Stimulated activated CD8-positive, alpha-beta memory T cell treated with anti-CD3 and anti-CD28 coated beads, Interleukin-12 subunit alpha, Interleukin-12 subunit beta, amount 100 ng/mL, for 4 hours (primary cell): ENCODE measurements around the gene EIF2A.
"Not testable (repeated sequence)": the region's sequence is repeated elsewhere in the genome, so short reads cannot be mapped to it uniquely, and the experiment has no call there.

Source experiments
- DNase-seq: peaks from one replicate; pipeline ENCODE4 v3.0.0-alpha.2; 2020; ENCODE audit warnings: low read depth

Gene EIF2A

GRCh38 chr3:150543531-150543930 is 3.1 kb upstream of the EIF2A start:
- DNase-seq = no peak

- DNase-seq = no peak
Observed at GRCh38 chr3:150544041-150544440, 2.5 kb upstream of the EIF2A start.

- no peak for DNase-seq
Observed at GRCh38 chr3:150544726-150545125, 1.9 kb upstream of the EIF2A start.

GRCh38 chr3:150545419-150546225 is 965 bp upstream of the EIF2A start:
- no peak for DNase-seq

- no peak for DNase-seq
Observed at GRCh38 chr3:150547045-150547741, 606 bp downstream of the EIF2A start.

- DNase-seq = no peak
Observed at GRCh38 chr3:150555859-150556436, 9.4 kb downstream of the EIF2A start.

- DNase-seq = no peak
Observed at GRCh38 chr3:150556792-150557191, 10.2 kb downstream of the EIF2A start.

GRCh38 chr3:150557725-150558124 is 11.1 kb downstream of the EIF2A start:
- DNase-seq = no peak

GRCh38 chr3:150564243-150564642 is 17.7 kb downstream of the EIF2A start:
- DNase-seq = no peak

- DNase-seq = no peak
Observed at GRCh38 chr3:150567328-150567727, 20.7 kb downstream of the EIF2A start.

- no peak for DNase-seq
Observed at GRCh38 chr3:150577855-150578254, 31.3 kb downstream of the EIF2A start.

GRCh38 chr3:150581174-150581573 is 34.6 kb downstream of the EIF2A start:
- no peak for DNase-seq

- DNase-seq = no peak
Observed at GRCh38 chr3:150582620-150583019, 36.0 kb downstream of the EIF2A start.

GRCh38 chr3:150583028-150583427 is 36.4 kb downstream of the EIF2A start:
- no peak for DNase-seq

GRCh38 chr3:150588027-150588830 is 41.6 kb downstream of the EIF2A start:
- no peak for DNase-seq

GRCh38 chr3:150589759-150590158 is 43.2 kb downstream of the EIF2A start:
- DNase-seq = no peak

GRCh38 chr3:150594150-150594549 is 47.6 kb downstream of the EIF2A start:
- DNase-seq = no peak

GRCh38 chr3:150597646-150598045 is 51.1 kb downstream of the EIF2A start:
- no peak for DNase-seq

- no peak for DNase-seq
Observed at GRCh38 chr3:150599611-150600297, 53.2 kb downstream of the EIF2A start.

- DNase-seq = not testable (repeated sequence)
Observed at GRCh38 chr3:150600647-150601530, 54.3 kb downstream of the EIF2A start.
